ENCODE data around the gene TMEM115. TPM values are rescaled to one million over a fixed set of nuclear protein-coding genes. Genes with fewer than 3 reads are reported as not detected.

The TMEM115 gene
- total and polyA plus RNA-seq, 9 of the 15 experiments (the other 6 are each of a cell fraction or from before 2014, with no cell fraction given): 1.6 to 26.9 (median 14.1) TPM

DNA sequence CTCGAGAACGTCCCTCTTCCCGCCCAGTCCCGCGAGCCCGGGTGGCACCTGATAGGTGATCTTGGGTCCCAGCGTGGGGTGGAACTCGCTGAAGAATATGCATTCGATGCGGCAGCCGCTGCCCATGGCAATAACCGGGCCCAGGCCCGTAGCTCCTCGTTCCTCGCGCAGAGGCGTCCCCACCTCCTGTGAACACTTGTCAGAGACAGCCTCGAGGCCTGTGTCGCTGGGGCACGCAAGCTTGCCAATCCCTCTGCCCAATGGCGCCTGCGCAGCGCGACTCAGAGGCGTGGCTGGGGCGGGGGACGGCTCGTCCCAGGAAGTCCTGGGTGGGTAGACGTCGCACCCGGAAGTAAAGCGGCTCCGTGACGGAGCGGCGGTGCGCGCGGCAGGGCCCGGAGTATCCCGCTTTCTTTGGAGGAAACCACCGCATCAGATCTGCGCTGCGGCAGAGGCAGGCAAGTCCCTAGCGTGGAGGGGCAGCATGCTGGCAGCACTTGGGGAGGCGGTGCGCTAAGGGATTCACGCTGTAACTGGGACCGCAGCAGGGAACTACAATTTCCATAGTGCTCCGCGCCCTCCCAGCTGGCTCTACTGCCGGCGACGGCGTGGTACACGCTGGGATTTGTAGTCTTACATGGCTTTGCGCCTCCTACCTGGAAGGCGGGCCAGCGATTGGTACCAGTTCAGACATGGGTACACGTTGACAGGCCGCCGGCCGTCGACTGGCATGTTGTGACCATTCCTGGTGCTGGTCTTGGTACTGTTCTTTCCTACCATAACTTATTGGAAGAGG, 8.6 kb downstream of the TMEM115 start, which contains the start of the genes CYB561D2 and NPRL2 (continued):
- TF ChIP-seq, protein P1, sequence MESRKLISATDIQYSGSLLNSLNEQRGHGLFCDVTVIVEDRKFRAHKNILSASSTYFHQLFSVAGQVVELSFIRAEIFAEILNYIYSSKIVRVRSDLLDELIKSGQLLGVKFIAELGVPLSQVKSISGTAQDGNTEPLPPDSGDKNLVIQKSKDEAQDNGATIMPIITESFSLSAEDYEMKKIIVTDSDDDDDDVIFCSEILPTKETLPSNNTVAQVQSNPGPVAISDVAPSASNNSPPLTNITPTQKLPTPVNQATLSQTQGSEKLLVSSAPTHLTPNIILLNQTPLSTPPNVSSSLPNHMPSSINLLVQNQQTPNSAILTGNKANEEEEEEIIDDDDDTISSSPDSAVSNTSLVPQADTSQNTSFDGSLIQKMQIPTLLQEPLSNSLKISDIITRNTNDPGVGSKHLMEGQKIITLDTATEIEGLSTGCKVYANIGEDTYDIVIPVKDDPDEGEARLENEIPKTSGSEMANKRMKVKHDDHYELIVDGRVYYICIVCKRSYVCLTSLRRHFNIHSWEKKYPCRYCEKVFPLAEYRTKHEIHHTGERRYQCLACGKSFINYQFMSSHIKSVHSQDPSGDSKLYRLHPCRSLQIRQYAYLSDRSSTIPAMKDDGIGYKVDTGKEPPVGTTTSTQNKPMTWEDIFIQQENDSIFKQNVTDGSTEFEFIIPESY (CRISPR knock-in tag; IDR thresholded peaks at IDR 0.05): no peak
- TF ChIP-seq FOSL1 (tag; conservative IDR thresholded peaks at IDR 0.05): no peak
- peak; percentile 11 for TF ChIP-seq CCNT2 (IDR thresholded peaks at IDR 0.05; ENCODE audit: borderline replicate concordance, extremely low read depth, insufficient read length, low read depth, low read length)
- TF ChIP-seq POU5F1 (IDR thresholded peaks at IDR 0.05; ENCODE audit: borderline replicate concordance, low read depth, low read length, partially characterized antibody): peak; percentile 47
- no peak for TF ChIP-seq ZNF707 (CRISPR knock-in tag; conservative IDR thresholded peaks at IDR 0.05)
- 0 out of 2 replicates have a peak, but pooled peaks have one; percentile 34 for TF ChIP-seq MEF2D (tag; conservative IDR thresholded peaks at IDR 0.05; ENCODE audit: low read depth)
- no peak for TF ChIP-seq ZNF24 (IDR thresholded peaks at IDR 0.05)
- TF ChIP-seq, protein P2, sequence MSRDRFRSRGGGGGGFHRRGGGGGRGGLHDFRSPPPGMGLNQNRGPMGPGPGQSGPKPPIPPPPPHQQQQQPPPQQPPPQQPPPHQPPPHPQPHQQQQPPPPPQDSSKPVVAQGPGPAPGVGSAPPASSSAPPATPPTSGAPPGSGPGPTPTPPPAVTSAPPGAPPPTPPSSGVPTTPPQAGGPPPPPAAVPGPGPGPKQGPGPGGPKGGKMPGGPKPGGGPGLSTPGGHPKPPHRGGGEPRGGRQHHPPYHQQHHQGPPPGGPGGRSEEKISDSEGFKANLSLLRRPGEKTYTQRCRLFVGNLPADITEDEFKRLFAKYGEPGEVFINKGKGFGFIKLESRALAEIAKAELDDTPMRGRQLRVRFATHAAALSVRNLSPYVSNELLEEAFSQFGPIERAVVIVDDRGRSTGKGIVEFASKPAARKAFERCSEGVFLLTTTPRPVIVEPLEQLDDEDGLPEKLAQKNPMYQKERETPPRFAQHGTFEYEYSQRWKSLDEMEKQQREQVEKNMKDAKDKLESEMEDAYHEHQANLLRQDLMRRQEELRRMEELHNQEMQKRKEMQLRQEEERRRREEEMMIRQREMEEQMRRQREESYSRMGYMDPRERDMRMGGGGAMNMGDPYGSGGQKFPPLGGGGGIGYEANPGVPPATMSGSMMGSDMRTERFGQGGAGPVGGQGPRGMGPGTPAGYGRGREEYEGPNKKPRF (IDR thresholded peaks at IDR 0.05; ENCODE audit: low read depth, low read length): no peak
- no peak for TF ChIP-seq ARHGAP35 (IDR thresholded peaks at IDR 0.05; ENCODE audit: partially characterized antibody)
- TF ChIP-seq ZNF23 (CRISPR knock-in tag; IDR thresholded peaks at IDR 0.05): no peak
- 0 out of 2 replicates have a peak, but pooled peaks have one; percentile 3 for TF ChIP-seq JUND (IDR thresholded peaks at IDR 0.05; ENCODE audit: borderline replicate concordance, low read depth, low read length)
- TF ChIP-seq JUND (tag; IDR thresholded peaks at IDR 0.05; ENCODE audit: borderline replicate concordance, low read depth, low read length): no peak; the same call in 2 of the 3 replicates
- TF ChIP-seq, protein P3, sequence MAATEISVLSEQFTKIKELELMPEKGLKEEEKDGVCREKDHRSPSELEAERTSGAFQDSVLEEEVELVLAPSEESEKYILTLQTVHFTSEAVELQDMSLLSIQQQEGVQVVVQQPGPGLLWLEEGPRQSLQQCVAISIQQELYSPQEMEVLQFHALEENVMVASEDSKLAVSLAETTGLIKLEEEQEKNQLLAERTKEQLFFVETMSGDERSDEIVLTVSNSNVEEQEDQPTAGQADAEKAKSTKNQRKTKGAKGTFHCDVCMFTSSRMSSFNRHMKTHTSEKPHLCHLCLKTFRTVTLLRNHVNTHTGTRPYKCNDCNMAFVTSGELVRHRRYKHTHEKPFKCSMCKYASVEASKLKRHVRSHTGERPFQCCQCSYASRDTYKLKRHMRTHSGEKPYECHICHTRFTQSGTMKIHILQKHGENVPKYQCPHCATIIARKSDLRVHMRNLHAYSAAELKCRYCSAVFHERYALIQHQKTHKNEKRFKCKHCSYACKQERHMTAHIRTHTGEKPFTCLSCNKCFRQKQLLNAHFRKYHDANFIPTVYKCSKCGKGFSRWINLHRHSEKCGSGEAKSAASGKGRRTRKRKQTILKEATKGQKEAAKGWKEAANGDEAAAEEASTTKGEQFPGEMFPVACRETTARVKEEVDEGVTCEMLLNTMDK (IDR thresholded peaks at IDR 0.05; ENCODE audit: borderline replicate concordance, insufficient read depth, low read depth, low read length, poor library complexity, severe bottlenecking): no peak
- 0 out of 2 replicates have a peak, but pooled peaks have one; percentile 38 for TF ChIP-seq E2F3 (CRISPR knock-in tag; IDR thresholded peaks at IDR 0.05)
- TF ChIP-seq ZNF76 (CRISPR knock-in tag; IDR thresholded peaks at IDR 0.05; ENCODE audit: borderline replicate concordance): peak; percentile 75; the same call in 1 of the 2 replicates
- TF ChIP-seq ZNF217 (CRISPR knock-in tag; IDR thresholded peaks at IDR 0.05): no peak
- TF ChIP-seq TEAD4 (IDR thresholded peaks at IDR 0.05; ENCODE audit: low read length): no peak
- no peak for TF ChIP-seq TEAD4 (CRISPR knock-in tag; IDR thresholded peaks at IDR 0.05; ENCODE audit: borderline replicate concordance)
